GM19025 (cell line): Measurements from ENCODE around the gene XPR1.
"Not testable (repeated sequence)": the region's sequence is repeated elsewhere in the genome, so short reads cannot be mapped to it uniquely, and the experiment has no call there.

Experiments
- ATAC-seq: cut with Tn5 transposase; IDR thresholded peaks from one replicate; pipeline ENCODE4 v1.9.1; 2021; ENCODE audit warnings: mild to moderate bottlenecking, low read depth, moderate library complexity; ENCODE audit not compliant: unreplicated experiment

The XPR1 gene

DNA sequence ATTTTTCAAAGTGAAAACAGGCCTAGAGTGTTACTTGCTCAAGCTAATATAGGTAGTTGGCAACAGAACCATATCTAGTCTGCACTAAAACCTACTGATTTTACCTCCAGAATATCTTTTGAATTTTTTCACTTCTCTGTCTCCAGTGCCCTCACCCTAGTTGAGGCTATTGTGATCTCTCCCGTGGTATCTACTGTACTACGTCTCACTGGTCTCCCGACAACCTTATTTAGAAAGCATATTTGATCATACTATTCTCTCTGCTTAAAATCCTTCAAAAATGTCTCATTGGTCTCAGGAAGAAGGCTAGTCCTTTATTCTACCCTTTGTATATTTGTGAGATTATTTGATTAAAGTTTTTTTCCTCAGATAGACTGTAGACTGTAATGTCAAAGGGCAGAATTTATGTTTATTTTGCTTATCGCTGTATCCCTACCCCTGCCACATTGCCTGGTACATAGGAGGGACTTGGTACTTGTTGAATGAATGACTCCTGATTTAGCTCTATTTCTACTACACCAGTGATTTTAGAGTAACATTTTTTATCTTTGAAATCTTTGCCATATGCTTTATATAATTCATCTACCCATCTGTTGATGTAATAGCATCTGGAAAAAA is 145.4 kb downstream of the XPR1 start:
- ATAC-seq: no peak

DNA sequence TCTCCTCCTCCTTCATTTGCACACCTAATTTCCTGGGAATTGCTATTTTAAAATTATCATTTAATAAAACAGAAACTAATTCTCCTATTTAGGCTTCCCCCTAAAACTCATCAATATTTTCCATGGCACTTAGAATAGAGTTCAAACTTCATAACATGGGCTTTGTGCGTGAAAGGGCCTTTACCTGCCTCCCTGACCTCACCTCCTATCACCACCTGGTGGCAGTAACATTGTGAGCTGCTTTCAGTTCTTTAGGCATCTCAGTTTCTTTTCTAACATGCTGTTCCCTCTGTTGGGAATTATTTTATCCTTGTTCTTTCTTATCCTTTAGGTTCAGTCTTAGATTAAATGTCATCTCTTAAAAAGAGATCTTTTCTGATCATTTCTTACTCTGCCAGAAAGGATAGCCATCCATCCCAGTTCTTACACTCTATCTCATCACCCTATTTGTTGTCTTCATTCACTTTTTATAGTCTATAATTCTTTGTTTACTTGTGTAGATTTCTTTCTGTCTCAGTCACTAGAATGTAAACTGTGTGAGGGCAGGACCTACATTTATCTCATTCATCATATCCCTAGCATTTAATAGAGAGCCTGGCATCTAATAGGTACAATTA is 147.1 kb downstream of the XPR1 start:
- no peak for ATAC-seq

DNA sequence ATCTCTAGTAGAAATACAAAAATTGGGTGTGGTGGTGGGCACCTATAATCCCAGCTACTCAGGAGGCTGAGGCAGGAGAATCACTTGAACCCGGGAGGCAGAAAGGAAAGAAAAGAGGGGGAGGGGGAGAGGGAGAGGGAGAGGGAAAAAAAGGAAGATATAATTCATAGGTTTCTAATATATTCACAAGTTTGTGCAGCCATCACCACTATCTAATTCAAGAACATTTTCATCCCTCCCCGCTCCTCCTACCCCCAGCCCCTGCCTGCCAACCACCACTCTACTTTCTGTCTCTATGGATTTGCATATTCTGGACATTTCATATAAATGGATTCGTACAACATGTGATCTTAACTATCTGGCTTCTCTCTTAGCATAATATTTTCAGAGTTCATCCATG is 147.8 kb downstream of the XPR1 start:
- ATAC-seq: no peak

DNA sequence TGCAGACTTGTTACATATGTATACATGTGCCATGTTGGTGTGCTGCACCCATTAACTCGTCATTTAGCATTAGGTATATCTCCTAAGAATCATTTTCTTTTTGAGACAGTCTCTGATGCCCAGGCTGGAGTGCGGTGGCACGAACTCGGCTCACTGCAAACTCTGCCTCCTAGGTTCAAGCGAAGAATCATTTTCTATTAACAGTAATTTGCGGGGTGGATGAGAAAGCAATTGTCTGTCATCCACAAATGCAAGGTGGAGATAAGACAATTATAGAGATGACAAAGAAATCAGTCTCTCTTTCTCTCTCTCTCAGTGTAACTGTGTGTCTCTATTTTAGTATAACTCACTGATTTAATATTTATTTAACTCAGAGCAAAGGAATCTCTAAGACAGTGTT is 149.9 kb downstream of the XPR1 start:
- no peak for ATAC-seq

DNA sequence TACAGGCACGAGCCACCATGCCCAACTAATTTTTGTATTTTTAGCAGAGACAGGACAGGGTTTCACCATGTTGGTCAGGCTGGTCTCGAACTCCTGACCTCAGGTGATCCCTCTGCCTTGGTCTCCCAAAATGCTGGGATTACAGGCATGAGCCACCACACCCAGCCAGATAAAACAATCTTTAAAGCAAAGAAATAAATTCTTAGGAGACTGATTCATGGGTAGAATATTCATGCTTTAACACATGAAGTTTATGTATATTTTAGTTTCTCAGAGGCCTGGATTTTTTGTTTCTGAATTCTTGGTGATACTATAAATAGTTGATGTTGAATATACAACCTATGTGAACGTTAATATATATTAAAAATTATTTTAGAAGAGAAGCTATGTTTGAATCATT is 153.5 kb downstream of the XPR1 start:
- no peak for ATAC-seq

DNA sequence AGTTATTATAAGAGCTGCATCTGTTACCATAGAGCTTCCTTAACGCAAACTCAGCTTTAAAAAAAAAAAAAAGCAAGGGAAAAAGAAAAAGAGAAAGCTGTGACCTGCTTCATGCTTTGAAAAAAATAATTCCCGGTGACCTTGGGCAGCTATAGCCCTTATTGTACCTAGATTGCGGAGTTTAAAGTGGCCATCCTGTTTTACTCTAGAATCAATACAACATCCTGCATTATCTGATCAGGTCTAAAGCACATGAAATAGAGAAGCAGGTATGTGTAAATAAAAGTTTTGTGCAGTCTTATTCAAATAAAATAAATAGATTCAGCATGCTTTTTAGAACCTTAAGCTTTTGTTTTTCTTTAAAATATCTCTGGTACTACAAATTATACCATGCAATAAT is 154.1 kb downstream of the XPR1 start:
- no peak for ATAC-seq

DNA sequence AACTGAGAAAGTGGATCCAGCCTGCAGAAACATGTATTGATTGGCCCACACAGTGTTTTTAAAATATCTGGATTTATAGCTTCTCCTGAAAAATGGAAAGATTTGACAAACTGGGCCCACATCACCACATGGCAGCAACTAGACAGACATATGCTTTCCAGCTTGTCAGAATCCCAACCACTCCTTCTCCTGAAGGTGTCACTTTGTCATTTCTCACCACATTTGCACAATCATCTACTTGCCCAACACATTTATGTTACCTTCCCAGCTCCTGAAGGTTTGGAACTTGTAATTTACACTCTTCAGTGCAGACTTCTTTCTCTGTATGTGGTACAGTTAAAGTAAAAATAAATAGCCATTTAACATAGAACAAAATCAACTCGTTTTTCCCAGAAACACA is 154.8 kb downstream of the XPR1 start:
- no peak for ATAC-seq

DNA sequence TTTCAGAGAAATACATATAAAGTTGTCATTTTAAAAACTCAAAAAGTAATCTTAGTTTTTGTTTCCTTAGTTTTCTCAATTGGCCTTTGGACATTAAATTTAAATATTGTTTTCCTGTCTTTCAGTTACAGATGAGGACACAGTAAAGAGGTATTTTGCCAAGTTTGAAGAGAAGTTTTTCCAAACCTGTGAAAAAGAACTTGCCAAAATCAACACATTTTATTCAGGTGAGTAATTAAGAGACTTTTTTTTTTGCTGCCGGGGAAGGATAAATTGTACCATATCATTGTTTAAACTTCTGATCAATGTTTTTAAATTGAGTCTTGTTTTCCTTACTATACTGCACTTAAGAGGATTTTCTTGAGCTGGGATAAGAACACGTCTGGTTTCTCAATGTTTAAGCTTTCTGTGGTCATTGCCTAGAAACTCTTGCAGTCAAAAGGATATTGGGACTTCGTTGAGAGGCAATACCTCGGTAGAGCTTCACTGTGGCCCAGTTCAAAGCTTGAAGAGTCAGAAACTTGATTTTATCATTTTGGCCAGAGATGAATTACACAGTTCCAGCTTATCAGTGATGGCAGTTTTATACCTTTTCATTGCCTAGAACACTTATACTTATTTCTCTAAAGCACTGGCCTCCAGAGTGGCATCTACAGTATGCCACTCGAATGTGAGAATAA is 155.9 kb downstream of the XPR1 start:
- ATAC-seq: no peak

DNA sequence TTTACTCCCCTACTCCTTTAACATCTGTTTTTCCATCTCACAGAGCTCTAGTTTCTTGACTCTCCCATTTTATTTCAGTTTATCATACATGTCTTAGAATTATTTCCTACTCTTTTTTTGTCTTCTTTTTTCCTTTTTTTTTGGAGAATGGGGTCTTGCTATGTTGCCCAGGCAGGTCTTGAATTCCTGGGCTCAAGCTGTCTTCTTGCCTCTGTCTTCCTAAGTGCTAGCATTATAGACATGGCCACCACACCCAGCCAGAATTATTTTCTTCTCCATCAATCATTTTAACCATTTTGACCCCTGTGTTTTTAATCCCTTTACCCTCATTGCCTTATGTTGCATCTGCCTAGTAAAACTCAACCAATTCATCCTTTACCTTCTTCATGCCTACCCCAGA is 157.6 kb downstream of the XPR1 start:
- no peak for ATAC-seq

DNA sequence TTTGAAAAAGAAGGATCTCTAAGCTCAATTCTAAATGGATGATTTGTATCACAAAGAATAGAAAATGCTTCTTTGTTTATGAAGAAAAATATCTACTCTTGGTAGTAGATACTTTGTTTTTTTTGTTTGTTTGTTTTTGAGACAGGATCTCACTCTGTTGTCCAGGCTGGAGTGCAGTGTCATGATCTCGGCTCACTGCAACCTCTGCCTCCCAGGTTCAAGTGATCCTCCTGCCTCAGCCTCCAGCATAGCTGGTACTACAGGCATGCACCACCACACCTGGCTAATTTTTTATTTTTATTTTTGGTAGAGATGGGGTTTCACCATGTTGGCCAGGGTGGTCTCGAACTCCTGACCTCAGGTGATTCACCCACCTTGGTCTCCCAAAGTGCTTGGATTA is 159.3 kb downstream of the XPR1 start:
- not testable (repeated sequence) for ATAC-seq

DNA sequence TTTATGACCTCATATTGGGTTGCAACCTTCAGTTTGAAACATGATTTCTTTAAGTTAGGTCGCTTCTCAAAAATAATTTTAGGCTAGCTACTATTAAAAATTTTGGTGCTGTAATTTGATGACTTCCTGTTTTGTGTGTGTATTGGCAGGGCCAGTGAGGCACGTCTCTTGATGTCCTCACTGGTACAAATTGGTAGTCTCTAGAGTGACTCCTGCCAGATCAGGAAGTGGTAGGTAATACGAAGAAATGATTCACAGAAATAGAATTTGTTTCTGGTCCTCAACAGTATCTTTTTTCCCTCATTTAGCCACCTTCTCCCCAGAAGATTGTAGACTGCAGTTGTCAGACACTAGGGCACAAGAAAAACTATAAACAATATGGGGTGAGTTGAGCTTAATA is 160.0 kb downstream of the XPR1 start:
- no peak for ATAC-seq

DNA sequence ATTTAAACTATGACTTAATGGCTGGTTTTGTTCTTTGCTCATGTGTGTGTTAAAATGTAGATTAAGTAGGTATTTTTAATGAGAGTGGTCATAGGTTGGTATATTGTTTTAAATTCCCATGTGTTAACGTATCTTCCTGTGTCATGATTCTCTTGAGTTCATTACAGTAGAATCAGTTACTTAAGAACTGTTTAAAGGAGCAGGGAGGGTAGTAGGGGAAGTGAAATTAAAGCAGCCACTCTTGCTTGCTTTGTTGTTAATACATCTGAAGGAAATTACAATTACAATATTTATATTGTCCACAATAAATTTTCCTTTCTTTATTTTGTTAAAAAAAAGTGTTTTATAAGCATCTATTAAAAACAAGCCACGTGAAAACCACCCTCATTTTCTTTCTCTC is 161.6 kb downstream of the XPR1 start:
- no peak for ATAC-seq

DNA sequence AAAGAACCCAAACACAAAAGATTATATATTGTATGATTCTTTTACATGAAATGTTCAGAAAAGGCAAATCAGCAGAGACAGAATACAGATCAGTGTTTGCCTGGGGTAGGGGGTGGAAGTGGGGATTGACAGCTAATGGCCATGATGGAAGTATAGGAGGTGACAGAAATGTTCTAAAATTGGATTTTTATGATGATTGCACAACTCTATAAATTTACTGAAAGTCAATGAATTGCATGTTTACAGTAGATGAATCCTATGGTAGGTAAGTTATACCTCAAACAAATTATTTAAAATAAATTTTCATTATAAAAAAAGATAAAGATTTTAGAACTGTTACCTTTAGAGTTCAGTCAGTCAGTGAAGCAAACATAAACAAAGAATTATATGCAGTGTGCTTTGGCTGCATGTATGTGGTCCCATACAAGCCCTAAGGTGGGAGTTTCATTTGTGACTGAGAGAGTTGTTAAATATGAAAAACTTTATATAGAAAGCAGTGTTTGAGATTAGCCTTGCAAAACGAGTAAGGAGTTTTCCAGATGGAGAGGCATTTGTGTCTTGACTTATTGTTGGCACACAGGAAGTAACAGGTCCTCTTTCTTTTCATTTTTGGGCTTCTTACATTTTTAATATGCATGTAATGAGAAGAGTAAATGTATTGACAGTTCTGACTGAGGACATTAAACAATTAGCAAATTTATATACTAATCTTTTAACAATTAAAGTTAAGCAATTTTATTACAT is 165.2 kb downstream of the XPR1 start:
- ATAC-seq: no peak

DNA sequence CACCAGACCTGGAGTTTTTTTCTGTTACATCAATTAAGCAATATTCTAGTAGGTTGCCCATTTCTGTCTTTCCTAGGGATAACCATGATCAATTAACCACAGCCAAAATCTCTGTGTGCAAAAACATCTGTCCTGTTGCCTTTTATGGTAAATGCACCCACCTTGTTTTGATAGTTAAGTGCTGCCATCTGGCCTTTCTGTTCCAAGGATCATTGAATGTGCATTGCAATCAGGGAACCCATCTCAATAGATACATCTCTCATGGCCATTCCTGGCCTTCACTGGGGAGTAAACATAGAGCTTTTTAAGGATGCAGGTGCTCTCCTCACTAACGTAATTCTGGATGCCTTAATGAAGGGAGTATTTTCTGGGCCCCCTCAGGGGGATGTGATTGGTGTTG is 169.1 kb downstream of the XPR1 start:
- no peak for ATAC-seq

DNA sequence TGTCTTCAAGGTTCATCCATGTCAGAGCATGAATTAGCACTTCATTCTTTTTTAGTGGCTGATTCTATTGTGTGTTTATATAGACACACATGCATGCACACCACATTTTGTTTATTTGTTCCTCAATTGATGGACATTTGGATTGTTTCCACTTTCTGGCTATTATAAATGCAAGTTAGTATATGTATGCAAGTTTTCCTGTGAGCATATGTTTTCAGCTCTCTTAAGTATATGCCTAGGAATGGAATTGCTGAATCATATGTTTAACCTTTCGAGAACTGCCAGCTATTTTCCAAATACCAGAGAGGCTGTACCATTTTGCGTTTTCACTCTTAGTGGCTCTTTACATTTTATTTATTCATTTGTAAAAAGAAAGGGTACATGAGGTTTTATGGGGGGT is 171.0 kb downstream of the XPR1 start:
- ATAC-seq: no peak

DNA sequence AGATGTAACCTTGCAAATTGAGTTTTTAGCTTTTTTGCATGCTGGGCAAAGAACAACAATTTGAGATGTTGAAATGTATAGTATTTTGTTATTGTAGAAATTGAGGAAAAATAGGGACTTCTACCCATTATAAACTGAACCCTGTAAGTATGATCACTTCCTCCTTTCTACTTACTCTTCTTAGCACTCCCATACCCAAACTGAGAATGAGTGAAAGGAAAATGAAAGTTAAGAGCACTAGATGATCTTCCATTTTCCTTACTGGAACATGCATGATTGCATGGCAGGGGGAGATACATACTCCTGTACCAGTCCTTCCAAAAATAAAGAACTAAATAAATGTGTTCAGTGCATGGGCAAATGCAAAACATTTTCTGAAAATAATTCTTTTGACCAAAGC is 173.5 kb downstream of the XPR1 start:
- no peak for ATAC-seq

DNA sequence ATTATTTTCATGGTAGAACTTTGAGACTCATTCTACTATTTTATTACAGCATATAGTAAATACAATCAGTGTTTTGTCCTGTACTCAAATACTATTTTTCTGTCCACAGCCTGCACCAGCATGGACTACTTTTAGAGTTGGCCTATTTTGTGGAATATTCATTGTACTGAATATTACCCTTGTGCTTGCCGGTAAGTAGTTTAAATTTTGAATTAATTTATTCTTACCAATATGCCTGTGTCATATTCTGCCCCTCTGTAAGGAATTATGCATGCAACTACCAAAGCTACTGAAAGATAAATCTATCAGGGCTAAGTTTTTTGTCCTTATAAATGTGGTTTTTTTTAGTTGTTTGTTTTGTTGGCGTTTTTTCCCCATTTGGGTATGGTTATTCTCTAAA is 179.5 kb downstream of the XPR1 start:
- ATAC-seq: no peak

DNA sequence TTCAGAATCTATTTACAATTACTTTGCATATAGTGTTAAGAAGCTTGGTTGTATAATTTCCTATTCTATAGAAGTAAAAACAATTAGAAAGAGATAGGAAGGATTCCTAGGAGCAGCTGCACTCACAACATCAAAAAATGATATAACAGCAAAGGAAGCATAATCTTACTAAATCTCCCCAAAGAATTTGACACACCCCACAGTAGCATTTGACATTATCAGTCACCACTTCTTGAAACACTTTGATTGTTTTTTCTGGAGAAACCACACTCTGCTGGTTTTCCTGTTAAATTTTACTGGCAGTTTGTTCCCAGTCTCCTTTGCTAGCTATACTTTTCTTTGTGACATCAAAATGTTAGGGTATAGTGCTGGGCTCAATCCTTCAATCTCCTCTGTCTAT is 180.1 kb downstream of the XPR1 start:
- no peak for ATAC-seq

DNA sequence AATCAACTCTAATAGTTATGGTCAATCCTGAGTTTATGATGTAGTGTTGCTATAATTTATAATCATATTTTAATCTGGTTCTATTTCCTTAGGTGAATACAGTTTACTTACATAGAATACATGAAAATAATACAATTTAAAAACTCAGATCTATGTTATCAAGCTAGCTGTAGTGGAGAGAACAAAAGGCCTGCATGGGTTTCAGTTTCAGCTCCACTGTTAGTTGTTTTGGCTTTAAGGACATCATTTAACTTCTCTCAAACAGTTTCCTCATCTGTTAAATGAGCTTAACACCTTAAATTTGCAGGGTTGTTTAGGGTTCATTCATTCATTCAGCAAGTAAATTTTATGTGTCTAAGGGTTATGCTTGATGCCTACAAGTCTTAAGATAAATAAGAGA is 182.4 kb downstream of the XPR1 start:
- no peak for ATAC-seq

DNA sequence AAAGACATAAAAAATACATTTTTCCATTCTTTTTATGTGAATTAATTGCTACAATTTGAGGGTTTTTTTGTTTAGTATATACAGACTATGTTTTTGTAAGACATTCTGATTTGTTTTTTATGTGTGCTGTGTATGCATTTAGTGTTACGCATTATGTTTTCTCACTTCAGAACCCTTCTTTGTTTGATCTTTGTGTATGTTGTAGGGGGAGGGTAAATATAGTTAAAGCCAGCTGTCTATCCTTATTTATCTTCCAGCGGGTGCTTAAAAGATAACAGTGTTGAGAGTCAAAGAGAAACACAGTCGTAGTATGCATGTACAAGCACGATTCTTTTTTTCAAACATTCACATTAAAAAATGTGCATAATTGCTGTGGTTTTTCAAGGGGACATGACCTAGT is 183.4 kb downstream of the XPR1 start:
- ATAC-seq: no peak

DNA sequence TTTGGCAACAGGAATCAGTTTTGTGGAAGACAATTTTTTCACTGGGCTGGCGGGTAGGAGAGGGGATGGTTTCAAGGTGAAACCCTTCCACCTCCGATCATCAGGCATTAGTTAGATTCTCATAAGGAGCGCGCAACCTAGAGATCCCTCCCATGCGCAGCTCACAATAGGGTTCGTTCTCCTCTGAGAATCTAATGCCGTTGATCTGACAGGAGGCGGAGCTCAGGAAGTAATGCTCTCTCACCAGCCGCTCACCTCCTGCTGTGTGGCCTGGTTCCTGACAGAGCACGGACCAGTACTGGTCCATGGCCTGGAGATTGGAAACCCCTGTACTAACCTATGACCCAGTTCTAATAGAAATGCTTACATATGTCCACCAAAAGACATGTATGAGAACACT is 184.3 kb downstream of the XPR1 start:
- ATAC-seq: no peak

DNA sequence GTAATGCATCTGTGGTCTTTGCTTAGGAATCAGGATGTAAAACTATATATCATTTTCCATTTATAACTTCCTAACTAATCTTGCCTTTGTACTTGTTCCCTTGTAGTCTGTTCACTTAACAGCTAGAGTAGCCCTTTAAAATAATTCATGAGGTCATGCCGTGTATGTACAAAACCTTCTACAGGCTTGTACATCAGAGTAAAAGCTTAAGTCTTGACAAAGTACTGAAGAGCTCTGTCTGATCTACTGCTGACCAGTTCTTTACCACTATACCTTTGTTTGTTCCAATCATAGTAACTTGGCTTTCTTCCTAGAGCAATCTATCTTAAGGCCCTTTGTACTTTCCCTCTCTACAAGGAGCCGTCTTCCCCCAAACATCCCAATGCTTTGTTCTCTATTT is 190.1 kb downstream of the XPR1 start:
- no peak for ATAC-seq
